ENCODE results near the gene SMYD5. TPM values are rescaled to one million over a fixed set of nuclear protein-coding genes. Genes with fewer than 3 reads are reported as not detected.

The SMYD5 gene
- total and polyA plus RNA-seq, 9 of the 15 experiments (the other 6 are each of a cell fraction or from before 2014, with no cell fraction given): 11.4 to 56.8 (median 32.0) TPM

DNA sequence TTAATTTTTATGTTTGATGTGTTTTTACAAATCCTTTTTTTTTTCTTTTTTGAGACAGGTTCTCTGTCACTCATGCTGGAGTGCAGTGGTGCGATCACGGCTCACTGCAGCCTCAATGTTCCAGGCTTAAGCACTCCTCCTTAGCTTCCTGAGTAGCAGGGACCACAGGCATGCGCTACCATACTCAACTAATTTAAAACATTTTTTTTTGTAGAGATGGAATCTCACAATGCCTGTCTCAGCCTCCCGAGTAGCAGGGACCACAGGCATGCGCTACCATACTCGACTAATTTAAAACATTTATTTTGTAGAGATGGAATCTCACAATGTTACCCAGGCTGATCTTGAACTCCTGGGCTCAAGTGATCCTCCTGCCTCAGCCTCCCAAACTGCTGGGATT lies 8.4 kb upstream of the SMYD5 start (continued):
- no peak for TF ChIP-seq RBM22 (IDR thresholded peaks at IDR 0.05; ENCODE audit: low read depth, low read length, poor library complexity, severe bottlenecking)
- no peak for TF ChIP-seq HEY1 (CRISPR knock-in tag; IDR thresholded peaks at IDR 0.05; ENCODE audit: borderline replicate concordance)

DNA sequence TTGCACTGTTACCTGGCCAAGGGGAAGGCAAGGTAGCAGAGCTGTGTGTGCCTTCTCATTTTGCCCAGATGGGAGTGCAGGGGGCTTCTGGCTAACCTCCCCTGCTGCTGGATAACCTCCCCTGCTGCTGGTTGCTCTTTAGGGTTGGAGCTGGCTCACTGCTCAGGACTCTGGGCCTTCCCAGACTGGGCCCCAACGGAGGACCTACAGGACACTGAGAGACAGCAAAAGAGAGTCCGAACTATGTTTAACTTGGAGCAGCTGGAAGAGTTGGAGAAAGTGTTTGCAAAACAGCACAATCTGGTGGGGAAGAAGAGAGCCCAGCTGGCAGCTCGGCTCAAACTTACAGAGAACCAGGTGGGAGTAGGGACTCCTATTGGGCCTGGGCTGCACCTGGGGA lies 5.8 kb upstream of the SMYD5 start:
- H3K4me2 ChIP-seq (ENCODE audit: insufficient read depth, low read length): no peak overlapping the region
- DNase-seq (ENCODE audit: extremely low read depth in 1 of 4, low spot score in 3 of 4) (no peak), ATAC-seq (no peak), FAIRE-seq (no peak)
- ChIA-PET POLR2A (no interaction called here), CTCF (ENCODE audit: low intra/inter-chr PET ratio) (no interaction called here)
- H3K9ac ChIP-seq (ENCODE audit: insufficient read depth in 1 of 2, low read depth in 2 of 2, low read length in 2 of 2): no peak overlapping the region
- peaks cover 2 to 12% of the 10 kb centered on the region in 2 experiments; a peak in 2 of 5 replicates for H3K27me3 ChIP-seq (ENCODE audit: control insufficient read depth in 2 of 2, insufficient read depth in 2 of 2, low read length in 2 of 2)
- no peaks in the 10 kb centered on the region; the same call in 1 of the 2 replicates for H3K9me3 ChIP-seq (replicated peaks; ENCODE audit: control insufficient read depth, insufficient read depth, low read depth, low read length)
- no peak overlapping the region; the same call in 1 of the 2 replicates for H2AFZ ChIP-seq (ENCODE audit: low read depth, low read length)
- no peak overlapping the region for H3K27ac ChIP-seq (ENCODE audit: extremely low read depth, low read depth, low read length)
- TF ChIP-seq HDGF (IDR thresholded peaks at IDR 0.05): no peak
- peaks cover 9 to 13% of the 10 kb centered on the region in 2 experiments; a peak in 4 of 5 replicates for H3K4me1 ChIP-seq (replicated peaks in 1 of 2; ENCODE audit: control insufficient read depth in 2 of 2, insufficient read depth in 2 of 2, low read length in 2 of 2)
- intact Hi-C loops (cut with micrococcal nuclease) (no loop called here), in situ Hi-C loops (cut with MboI) (no loop called here)
- H3K4me3 ChIP-seq: no peak overlapping the region
- no peaks in the 10 kb centered on the region for H3K36me3 ChIP-seq (ENCODE audit: control insufficient read depth, insufficient read depth, low read length)
- H3K79me2 ChIP-seq (ENCODE audit: control insufficient read depth, insufficient read depth, low read length): no peaks in the 10 kb centered on the region
- WGBS (ENCODE audit: insufficient coverage, low coverage, missing lambda C conversion rate): 31% methylated on average over 3 of the region's 3 CpGs
- H4K20me1 ChIP-seq (replicated peaks; ENCODE audit: control insufficient read depth, insufficient read depth, low read length): no peaks in the 10 kb centered on the region
- no TSS peak for BruUV-seq (replicated peaks)
- H3K9me1 ChIP-seq (ENCODE audit: control insufficient read depth, insufficient read depth, low read length): no peaks in the 10 kb centered on the region

DNA sequence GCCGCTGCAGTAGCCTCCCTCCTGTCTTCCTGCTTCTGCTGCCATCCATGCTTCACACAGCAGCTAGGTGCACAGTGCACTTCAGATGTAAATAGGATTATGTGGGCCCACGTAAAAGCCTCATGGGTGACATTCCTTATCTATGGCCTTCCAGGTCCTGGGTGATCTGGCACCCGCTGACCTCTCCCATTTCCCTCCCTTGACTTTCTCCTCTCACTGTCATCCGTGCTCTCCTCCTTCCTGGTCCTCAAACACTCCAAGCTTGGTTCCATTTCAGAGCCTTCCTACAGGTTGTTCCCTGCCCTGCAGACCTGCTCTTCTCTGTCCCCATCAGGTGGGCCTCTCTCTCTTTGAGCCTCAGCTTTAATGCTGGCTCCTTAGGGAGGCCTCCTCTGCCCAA lies 4.0 kb upstream of the SMYD5 start:
- in situ Hi-C loops (cut with MboI) (no loop called here), intact Hi-C loops (cut with micrococcal nuclease) (no loop called here)
- H3K36me3 ChIP-seq (ENCODE audit: control insufficient read depth, insufficient read depth, low read length): no peaks in the 10 kb centered on the region
- H3K27me3 ChIP-seq (ENCODE audit: control insufficient read depth in 2 of 2, insufficient read depth in 2 of 2, low read length in 2 of 2): peaks cover 0 to 8% of the 10 kb centered on the region in 2 experiments; a peak in 2 of 5 replicates
- CTCF ChIA-PET (ENCODE audit: low intra/inter-chr PET ratio): no interaction called here
- 4% methylated on average over 4 of the region's 4 CpGs for WGBS (ENCODE audit: insufficient coverage, low coverage, missing lambda C conversion rate)
- no TSS peak for BruUV-seq (replicated peaks)
- H3K79me2 ChIP-seq (ENCODE audit: control insufficient read depth, insufficient read depth, low read length): peaks cover 10% of the 10 kb centered on the region
- peak overlapping the region in 1 of 2 experiments; percentile 60; a peak in 1 of 4 replicates for H3K9ac ChIP-seq (ENCODE audit: insufficient read depth in 1 of 2, low read depth in 2 of 2, low read length in 2 of 2)
- ATAC-seq (no peak), DNase-seq (ENCODE audit: extremely low read depth in 1 of 4, low spot score in 3 of 4) (peak; percentile 35 to 54 (median 42)), FAIRE-seq (no peak)
- H3K4me2 ChIP-seq (ENCODE audit: insufficient read depth, low read length): peak overlapping the region; percentile 50; the same call in 1 of the 2 replicates
- no peaks in the 10 kb centered on the region for H4K20me1 ChIP-seq (replicated peaks; ENCODE audit: control insufficient read depth, insufficient read depth, low read length)
- peak overlapping the region; percentile 75 for H2AFZ ChIP-seq (ENCODE audit: low read depth, low read length)
- H3K9me1 ChIP-seq (ENCODE audit: control insufficient read depth, insufficient read depth, low read length): no peaks in the 10 kb centered on the region
- H3K4me1 ChIP-seq (replicated peaks in 1 of 2; ENCODE audit: control insufficient read depth in 2 of 2, insufficient read depth in 2 of 2, low read length in 2 of 2): peaks cover 15 to 16% of the 10 kb centered on the region in 2 experiments; a peak in 4 of 5 replicates
- H3K27ac ChIP-seq (ENCODE audit: extremely low read depth, low read depth, low read length): no peak overlapping the region
- H3K4me3 ChIP-seq: no peak overlapping the region
- POLR2A ChIA-PET: interaction anchor here (0.6 to 1.1 kb wide), 5 partner anchors 13 to 241 kb away, joined by 3 read pairs; partner anchors contain the start of gene SFXN5
- no peaks in the 10 kb centered on the region for H3K9me3 ChIP-seq (replicated peaks; ENCODE audit: control insufficient read depth, insufficient read depth, low read depth, low read length)
- TF ChIP-seq TCF3 (CRISPR knock-in tag; IDR thresholded peaks at IDR 0.05) (peak; percentile 54), POLR2AphosphoS2 (IDR thresholded peaks at IDR 0.05; ENCODE audit: low read length) (no peak), TAL1 (IDR thresholded peaks at IDR 0.05) (peak; percentile 37; the same call in 1 of the 2 replicates), ARID1B (IDR thresholded peaks at IDR 0.05) (peak; percentile 31; the same call in 1 of the 2 replicates), CBFA2T3 (IDR thresholded peaks at IDR 0.05) (peak; percentile 53; the same call in 1 of the 2 replicates), CBFA2T2 (conservative IDR thresholded peaks at IDR 0.05) (0 out of 2 replicates have a peak, but pooled peaks have one; percentile 12)
- TF ChIP-seq, protein P1, sequence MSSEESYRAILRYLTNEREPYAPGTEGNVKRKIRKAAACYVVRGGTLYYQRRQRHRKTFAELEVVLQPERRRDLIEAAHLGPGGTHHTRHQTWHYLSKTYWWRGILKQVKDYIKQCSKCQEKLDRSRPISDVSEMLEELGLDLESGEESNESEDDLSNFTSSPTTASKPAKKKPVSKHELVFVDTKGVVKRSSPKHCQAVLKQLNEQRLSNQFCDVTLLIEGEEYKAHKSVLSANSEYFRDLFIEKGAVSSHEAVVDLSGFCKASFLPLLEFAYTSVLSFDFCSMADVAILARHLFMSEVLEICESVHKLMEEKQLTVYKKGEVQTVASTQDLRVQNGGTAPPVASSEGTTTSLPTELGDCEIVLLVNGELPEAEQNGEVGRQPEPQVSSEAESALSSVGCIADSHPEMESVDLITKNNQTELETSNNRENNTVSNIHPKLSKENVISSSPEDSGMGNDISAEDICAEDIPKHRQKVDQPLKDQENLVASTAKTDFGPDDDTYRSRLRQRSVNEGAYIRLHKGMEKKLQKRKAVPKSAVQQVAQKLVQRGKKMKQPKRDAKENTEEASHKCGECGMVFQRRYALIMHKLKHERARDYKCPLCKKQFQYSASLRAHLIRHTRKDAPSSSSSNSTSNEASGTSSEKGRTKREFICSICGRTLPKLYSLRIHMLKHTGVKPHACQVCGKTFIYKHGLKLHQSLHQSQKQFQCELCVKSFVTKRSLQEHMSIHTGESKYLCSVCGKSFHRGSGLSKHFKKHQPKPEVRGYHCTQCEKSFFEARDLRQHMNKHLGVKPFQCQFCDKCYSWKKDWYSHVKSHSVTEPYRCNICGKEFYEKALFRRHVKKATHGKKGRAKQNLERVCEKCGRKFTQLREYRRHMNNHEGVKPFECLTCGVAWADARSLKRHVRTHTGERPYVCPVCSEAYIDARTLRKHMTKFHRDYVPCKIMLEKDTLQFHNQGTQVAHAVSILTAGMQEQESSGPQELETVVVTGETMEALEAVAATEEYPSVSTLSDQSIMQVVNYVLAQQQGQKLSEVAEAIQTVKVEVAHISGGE (CRISPR knock-in tag; IDR thresholded peaks at IDR 0.05): peak in 1 of 3 experiments; percentile 46; a peak in 1 of 6 replicates

All from K562 (cell line).